ENCODE data around the gene F13A1.

- TF ChIP-seq, protein P1, sequence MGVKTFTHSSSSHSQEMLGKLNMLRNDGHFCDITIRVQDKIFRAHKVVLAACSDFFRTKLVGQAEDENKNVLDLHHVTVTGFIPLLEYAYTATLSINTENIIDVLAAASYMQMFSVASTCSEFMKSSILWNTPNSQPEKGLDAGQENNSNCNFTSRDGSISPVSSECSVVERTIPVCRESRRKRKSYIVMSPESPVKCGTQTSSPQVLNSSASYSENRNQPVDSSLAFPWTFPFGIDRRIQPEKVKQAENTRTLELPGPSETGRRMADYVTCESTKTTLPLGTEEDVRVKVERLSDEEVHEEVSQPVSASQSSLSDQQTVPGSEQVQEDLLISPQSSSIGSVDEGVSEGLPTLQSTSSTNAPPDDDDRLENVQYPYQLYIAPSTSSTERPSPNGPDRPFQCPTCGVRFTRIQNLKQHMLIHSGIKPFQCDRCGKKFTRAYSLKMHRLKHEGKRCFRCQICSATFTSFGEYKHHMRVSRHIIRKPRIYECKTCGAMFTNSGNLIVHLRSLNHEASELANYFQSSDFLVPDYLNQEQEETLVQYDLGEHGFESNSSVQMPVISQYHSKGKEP (tag by site-specific recombination; IDR thresholded peaks at IDR 0.05) = no peak
- no peak for TF ChIP-seq ZNF777 (tag by site-specific recombination; IDR thresholded peaks at IDR 0.05; ENCODE audit: borderline replicate concordance)
- TF ChIP-seq, protein P2, sequence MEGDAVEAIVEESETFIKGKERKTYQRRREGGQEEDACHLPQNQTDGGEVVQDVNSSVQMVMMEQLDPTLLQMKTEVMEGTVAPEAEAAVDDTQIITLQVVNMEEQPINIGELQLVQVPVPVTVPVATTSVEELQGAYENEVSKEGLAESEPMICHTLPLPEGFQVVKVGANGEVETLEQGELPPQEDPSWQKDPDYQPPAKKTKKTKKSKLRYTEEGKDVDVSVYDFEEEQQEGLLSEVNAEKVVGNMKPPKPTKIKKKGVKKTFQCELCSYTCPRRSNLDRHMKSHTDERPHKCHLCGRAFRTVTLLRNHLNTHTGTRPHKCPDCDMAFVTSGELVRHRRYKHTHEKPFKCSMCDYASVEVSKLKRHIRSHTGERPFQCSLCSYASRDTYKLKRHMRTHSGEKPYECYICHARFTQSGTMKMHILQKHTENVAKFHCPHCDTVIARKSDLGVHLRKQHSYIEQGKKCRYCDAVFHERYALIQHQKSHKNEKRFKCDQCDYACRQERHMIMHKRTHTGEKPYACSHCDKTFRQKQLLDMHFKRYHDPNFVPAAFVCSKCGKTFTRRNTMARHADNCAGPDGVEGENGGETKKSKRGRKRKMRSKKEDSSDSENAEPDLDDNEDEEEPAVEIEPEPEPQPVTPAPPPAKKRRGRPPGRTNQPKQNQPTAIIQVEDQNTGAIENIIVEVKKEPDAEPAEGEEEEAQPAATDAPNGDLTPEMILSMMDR (tag by site-specific recombination; IDR thresholded peaks at IDR 0.05) = no peak
- TF ChIP-seq, protein P3, sequence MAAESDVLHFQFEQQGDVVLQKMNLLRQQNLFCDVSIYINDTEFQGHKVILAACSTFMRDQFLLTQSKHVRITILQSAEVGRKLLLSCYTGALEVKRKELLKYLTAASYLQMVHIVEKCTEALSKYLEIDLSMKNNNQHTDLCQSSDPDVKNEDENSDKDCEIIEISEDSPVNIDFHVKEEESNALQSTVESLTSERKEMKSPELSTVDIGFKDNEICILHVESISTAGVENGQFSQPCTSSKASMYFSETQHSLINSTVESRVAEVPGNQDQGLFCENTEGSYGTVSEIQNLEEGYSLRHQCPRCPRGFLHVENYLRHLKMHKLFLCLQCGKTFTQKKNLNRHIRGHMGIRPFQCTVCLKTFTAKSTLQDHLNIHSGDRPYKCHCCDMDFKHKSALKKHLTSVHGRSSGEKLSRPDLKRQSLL (tag by site-specific recombination; IDR thresholded peaks at IDR 0.05) = no peak
- TF ChIP-seq ZNF423 (tag by site-specific recombination; IDR thresholded peaks at IDR 0.05) = no peak
- TF ChIP-seq PRDM10 (tag by site-specific recombination; IDR thresholded peaks at IDR 0.05) = no peak
- no peak for TF ChIP-seq ZNF24 (tag by site-specific recombination; IDR thresholded peaks at IDR 0.05)
- no peak for TF ChIP-seq ZBTB17 (tag by site-specific recombination; IDR thresholded peaks at IDR 0.05)
- TF ChIP-seq ZNF155 (tag by site-specific recombination; IDR thresholded peaks at IDR 0.05) = no peak
- TF ChIP-seq ZNF280C (tag by site-specific recombination; IDR thresholded peaks at IDR 0.05) = no peak
- no peak for TF ChIP-seq ZNF114 (tag by site-specific recombination; IDR thresholded peaks at IDR 0.05)
- TF ChIP-seq BCL11A (tag by site-specific recombination; IDR thresholded peaks at IDR 0.05; ENCODE audit: low read depth) = no peak
- TF ChIP-seq PATZ1 (tag by site-specific recombination; IDR thresholded peaks at IDR 0.05) = no peak
Measured at GRCh38 chr6:6164367-6164766, 156.1 kb downstream of the F13A1 start.
